Smooth muscle cell (in vitro differentiated cells): ENCODE data around the gene LRBA. TPM values are rescaled to one million over a fixed set of nuclear protein-coding genes. Genes with fewer than 3 reads are reported as not detected.

Experiments
- DNase-seq: peaks from one replicate; lab custom pipeline; 2025; ENCODE audit not compliant: unreplicated experiment; lab: John Stamatoyannopoulos, UW
- H2AFZ ChIP-seq: fragments of 200-600 bp; sonication (generic); 2 replicates; pipeline ENCODE4 v1.6.0; 2016; ENCODE audit warnings: antibody characterized with exemption, low read depth, mild to moderate bottlenecking
- H3F3A ChIP-seq: fragments of 200-600 bp; sonication (generic); 2 replicates; pipeline ENCODE4 v1.6.0; 2017; ENCODE audit warnings: antibody characterized with exemption, low read depth
- H3K27ac ChIP-seq: fragments of 200-600 bp; sonication (generic); 2 replicates; pipeline ENCODE4 v1.5.1; 2016; ENCODE audit warnings: low read depth, mild to moderate bottlenecking
- H3K27me3 ChIP-seq: fragments of 200-600 bp; sonication (generic); 2 replicates; pipeline ENCODE4 v1.6.1; 2016; ENCODE audit warnings: low read depth, mild to moderate bottlenecking
- H3K36me3 ChIP-seq: fragments of 200-600 bp; sonication (generic); 2 replicates; pipeline ENCODE4 v1.5.1; 2016; ENCODE audit warnings: low read depth
- H3K4me1 ChIP-seq: fragments of 200-600 bp; sonication (generic); 2 replicates; pipeline ENCODE4 v1.5.1; 2016; ENCODE audit warnings: low read depth
- H3K4me2 ChIP-seq: fragments of 200-600 bp; sonication (generic); 2 replicates; pipeline ENCODE4 v1.6.0; 2016; ENCODE audit warnings: mild to moderate bottlenecking
- H3K4me3 ChIP-seq: fragments of 200-600 bp; sonication (generic); 2 replicates; pipeline ENCODE4 v1.5.1; 2016; ENCODE audit warnings: mild to moderate bottlenecking
- H3K79me2 ChIP-seq: fragments of 200-600 bp; sonication (generic); 2 replicates; pipeline ENCODE4 v1.6.0; 2016; ENCODE audit warnings: low read depth, mild to moderate bottlenecking
- H3K9ac ChIP-seq: fragments of 200-600 bp; sonication (generic); 2 replicates; pipeline ENCODE4 v1.6.0; 2016; ENCODE audit warnings: low read depth
- H3K9me3 ChIP-seq: fragments of 200-600 bp; sonication (generic); replicated peaks from 2 replicates; pipeline ENCODE4 v1.5.1; 2016; ENCODE audit warnings: low read depth
- H4K20me1 ChIP-seq: fragments of 200-600 bp; sonication (generic); 2 replicates; pipeline ENCODE4 v1.6.0; 2016; ENCODE audit warnings: low read depth
- CTCF ChIP-seq: fragments of 200-600 bp; sonication (generic); IDR thresholded peaks from 2 replicates; pipeline ENCODE4 v1.5.1; 2017; ENCODE audit warnings: borderline replicate concordance, mild to moderate bottlenecking, antibody characterized with exemption; ENCODE audit not compliant: insufficient read depth, poor library complexity, severe bottlenecking
- WGBS: methylation state at CpG from one replicate; pipeline ENCODE4 v1.1.7; 2016; ENCODE audit warnings: low lambda C conversion rate; 5-methylcytosine and 5-hydroxymethylcytosine counted together
- polyA plus RNA-seq: library from polyadenylated mRNA; unstranded; fragments of >200 nt; fragmentation: Nextera tagmentation; extraction: Ambion mirVana; gene quantifications from 2 replicates; pipeline ENCODE4 v1.2.1, GENCODE V29; 2016
- total RNA-seq: library from RNA; depleted of rRNA; stranded (reverse); fragments of >200 nt; gene quantifications from 2 replicates; pipeline ENCODE4 v1.2.3, GENCODE V29; 2014

The LRBA gene
- total and polyA plus RNA-seq, 2 experiments from 2014 or later = 1.6 to 26.2 TPM

GRCh38 chr4:150821641-150822040 is 193.4 kb downstream of the LRBA start:
- Histone ChIP-seq H3K27me3 (no peaks in the 10 kb centered on the region), H3K27ac (no peak overlapping the region), H2AFZ (no peak overlapping the region), H3K79me2 (no peaks in the 10 kb centered on the region), H3K4me3 (no peak overlapping the region), H3F3A (no peaks in the 10 kb centered on the region), H3K4me1 (no peaks in the 10 kb centered on the region), H4K20me1 (no peaks in the 10 kb centered on the region), H3K36me3 (no peaks in the 10 kb centered on the region), H3K9ac (no peak overlapping the region), H3K4me2 (no peak overlapping the region), H3K9me3 (no peaks in the 10 kb centered on the region)
- TF ChIP-seq CTCF = no peak
- no peak for DNase-seq

GRCh38 chr4:150820409-150820808 is 194.7 kb downstream of the LRBA start:
- Histone ChIP-seq H3F3A (no peaks in the 10 kb centered on the region), H4K20me1 (no peaks in the 10 kb centered on the region), H3K4me1 (no peaks in the 10 kb centered on the region), H2AFZ (no peak overlapping the region), H3K27me3 (no peaks in the 10 kb centered on the region), H3K9ac (no peak overlapping the region), H3K4me3 (no peak overlapping the region), H3K9me3 (no peaks in the 10 kb centered on the region), H3K27ac (no peak overlapping the region), H3K36me3 (no peaks in the 10 kb centered on the region), H3K79me2 (no peaks in the 10 kb centered on the region), H3K4me2 (no peak overlapping the region)
- DNase-seq = no peak
- TF ChIP-seq CTCF = no peak
- WGBS = 92% methylated on average over 1 of the region's 1 CpG

GRCh38 chr4:150818661-150819060 is 196.4 kb downstream of the LRBA start:
- Histone ChIP-seq H3K9ac (no peak overlapping the region), H3K27me3 (no peaks in the 10 kb centered on the region), H3K9me3 (no peaks in the 10 kb centered on the region), H2AFZ (no peak overlapping the region), H3K4me1 (no peaks in the 10 kb centered on the region), H3F3A (no peaks in the 10 kb centered on the region), H3K4me2 (no peak overlapping the region), H3K4me3 (no peak overlapping the region), H3K36me3 (no peaks in the 10 kb centered on the region), H3K79me2 (no peaks in the 10 kb centered on the region), H3K27ac (no peak overlapping the region), H4K20me1 (no peaks in the 10 kb centered on the region)
- TF ChIP-seq CTCF = no peak
- DNase-seq = no peak

- no peak for TF ChIP-seq CTCF
- Histone ChIP-seq H3K27ac (no peak overlapping the region), H3K36me3 (no peaks in the 10 kb centered on the region), H3K4me2 (no peak overlapping the region), H2AFZ (no peak overlapping the region), H3K4me3 (no peak overlapping the region), H3K27me3 (no peaks in the 10 kb centered on the region), H4K20me1 (no peaks in the 10 kb centered on the region), H3K4me1 (no peaks in the 10 kb centered on the region), H3K79me2 (no peaks in the 10 kb centered on the region), H3K9ac (no peak overlapping the region), H3K9me3 (no peaks in the 10 kb centered on the region), H3F3A (no peaks in the 10 kb centered on the region)
- no peak for DNase-seq
- 96% methylated on average over 3 of the region's 3 CpGs for WGBS
These were observed 197.1 kb downstream of the LRBA start for GRCh38 chr4:150817804-150818528.
